IMR-90 (cell line): ENCODE results near the gene BRD1. TPM values are rescaled to one million over a fixed set of nuclear protein-coding genes. Genes with fewer than 3 reads are reported as not detected.

ENCODE experiments used
- ATAC-seq: fragments of 200-7000 bp; cut with Tn5 transposase; 2 replicates; pipeline ENCODE4 v1.9.1; 2020; ENCODE audit warnings: low read depth, mild to moderate bottlenecking, moderate library complexity
- BruUV-seq: library from RNA; stranded (reverse); fragments of 400-500 nt; replicated peaks from 2 replicates; lab custom pipeline; 2021; lab: Mats Ljungman, UMichigan
- CTCF ChIA-PET: fragments of 300-600 bp; formaldehyde crosslinking; extraction: SDS; loops from one replicate; lab custom pipeline; 2021; ENCODE audit warnings: antibody characterized with exemption; lab: Yijun Ruan, JAX
- POLR2A ChIA-PET: fragments of 300-600 bp; sonication (Branson Sonifier 250); formaldehyde crosslinking; loops from one replicate; lab custom pipeline; 2022; ENCODE audit warnings: antibody characterized with exemption; ENCODE audit not compliant: unreplicated experiment; lab: Charles Lee
- DNase-seq: peaks from one replicate; pipeline ENCODE4 v3.0.0; 2013
- H2AFZ ChIP-seq: replicated peaks from 2 replicates; pipeline ENCODE3; 2013; ENCODE audit warnings: low read length, mild to moderate bottlenecking; ENCODE audit not compliant: poor library complexity
- H2AK5ac ChIP-seq: 2 replicates; pipeline ENCODE4 v1.6.1; 2013; ENCODE audit warnings: low read depth, low read length, inconsistent platforms
- H2AK9ac ChIP-seq: replicated peaks from 2 replicates; pipeline ENCODE3; 2013; ENCODE audit warnings: mild to moderate bottlenecking, low read depth, low read length, moderate library complexity; ENCODE audit not compliant: poor library complexity
- H2BK120ac ChIP-seq: 2 replicates; pipeline ENCODE4 v1.6.1; 2013; ENCODE audit warnings: low read depth, low read length, inconsistent platforms
- H2BK15ac ChIP-seq: 3 replicates; pipeline ENCODE4 v1.6.1; 2013; ENCODE audit warnings: low read depth, low read length, inconsistent platforms
- H2BK20ac ChIP-seq: 2 replicates; pipeline ENCODE4 v1.6.1; 2013; ENCODE audit warnings: low read depth, mild to moderate bottlenecking, inconsistent platforms, low read length, moderate library complexity
- H2BK5ac ChIP-seq: 2 replicates; pipeline ENCODE4 v1.6.1; 2013; ENCODE audit warnings: mild to moderate bottlenecking, low read depth, low read length, inconsistent platforms; ENCODE audit not compliant: poor library complexity, severe bottlenecking
- H3K14ac ChIP-seq: replicated peaks from 2 replicates; pipeline ENCODE4 v1.6.1; 2013; ENCODE audit warnings: low read depth, low read length, inconsistent platforms
- H3K18ac ChIP-seq: 2 replicates; pipeline ENCODE4 v1.6.1; 2013; ENCODE audit warnings: low read depth, low read length, control low read depth
- H3K23ac ChIP-seq: 2 replicates; pipeline ENCODE4 v1.6.1; 2013; ENCODE audit warnings: low read depth, low read length, inconsistent platforms
- H3K27ac ChIP-seq: 2 replicates; pipeline ENCODE4 v1.5.1; 2013; ENCODE audit warnings: mild to moderate bottlenecking, control low read depth, low read length; ENCODE audit not compliant: insufficient read depth
- H3K27me3 ChIP-seq: 2 replicates; pipeline ENCODE4 v1.6.1; 2013; ENCODE audit warnings: low read length; ENCODE audit not compliant: control insufficient read depth, insufficient read depth
- H3K36me3 ChIP-seq: 2 replicates; pipeline ENCODE4 v1.6.1; 2013; ENCODE audit warnings: low read length, mixed read lengths; ENCODE audit not compliant: control insufficient read depth, insufficient read depth
- H3K4ac ChIP-seq: 2 replicates; pipeline ENCODE4 v1.6.1; 2013; ENCODE audit warnings: low read depth, low read length, inconsistent platforms
- H3K4me1 ChIP-seq: 2 replicates; pipeline ENCODE4 v1.6.1; 2013; ENCODE audit warnings: low read length, mixed read lengths; ENCODE audit not compliant: control insufficient read depth, insufficient read depth
- H3K4me2 ChIP-seq: 2 replicates; pipeline ENCODE4 v1.6.1; 2013; ENCODE audit warnings: low read depth, mild to moderate bottlenecking, control low read depth, low read length, moderate library complexity
- H3K4me3 ChIP-seq: 2 replicates; pipeline ENCODE4 v1.5.1; 2013; ENCODE audit warnings: low read depth, mild to moderate bottlenecking, control low read depth, low read length, moderate library complexity; ENCODE audit not compliant: insufficient read depth
- H3K56ac ChIP-seq: 2 replicates; pipeline ENCODE4 v1.6.1; 2013; ENCODE audit warnings: low read length, inconsistent platforms; ENCODE audit not compliant: insufficient read depth; ENCODE audit errors: extremely low read depth
- H3K79me1 ChIP-seq, 2 experiments: 2 replicates each; pipeline ENCODE4 v1.6.1; 2013; ENCODE audit warnings: low read length in 2 of 2, inconsistent platforms in 1 of 2, low read depth in 1 of 2
- H3K9ac ChIP-seq: 2 replicates; pipeline ENCODE4 v1.6.1; 2013; ENCODE audit warnings: low read depth, low read length, control low read depth
- H3K9me1 ChIP-seq: 2 replicates; pipeline ENCODE4 v1.6.1; 2013; ENCODE audit warnings: low read length, inconsistent platforms; ENCODE audit not compliant: insufficient read depth
- H3K9me3 ChIP-seq: 2 replicates; pipeline ENCODE4 v1.6.1; 2013; ENCODE audit warnings: low read length; ENCODE audit not compliant: control insufficient read depth, insufficient read depth
- H4K20me1 ChIP-seq: 2 replicates; pipeline ENCODE4 v1.6.1; 2013; ENCODE audit warnings: low read length, inconsistent platforms; ENCODE audit not compliant: insufficient read depth
- H4K5ac ChIP-seq: 2 replicates; pipeline ENCODE4 v1.6.1; 2013; ENCODE audit warnings: mild to moderate bottlenecking, low read depth, low read length, control low read depth
- H4K8ac ChIP-seq, 2 experiments: 2 replicates each; pipeline ENCODE4 v1.6.1; 2013; ENCODE audit warnings: low read depth in 2 of 2, low read length in 2 of 2, control low read depth in 1 of 2, inconsistent platforms in 1 of 2
- H4K91ac ChIP-seq: 2 replicates; pipeline ENCODE4 v1.6.1; 2013; ENCODE audit warnings: low read depth, low read length, inconsistent platforms; ENCODE audit not compliant: insufficient read depth
- MAFK ChIP-seq: IDR thresholded peaks from 2 replicates; pipeline ENCODE4 v1.6.1; 2012; ENCODE audit warnings: low read depth, low read length, improper control_type of control experiment
- RCOR1 ChIP-seq: IDR thresholded peaks from 2 replicates; pipeline ENCODE4 v1.6.1; 2012; ENCODE audit warnings: mild to moderate bottlenecking, low read length, improper control_type of control experiment; ENCODE audit not compliant: insufficient replicate concordance
- WGBS, 2 experiments: methylation state at CpG; one replicate each; pipeline versions ENCODE4 v1.1.5 to v1.1.7; 2013; ENCODE audit warnings: missing lambda C conversion rate in 2 of 2; ENCODE audit not compliant: insufficient read length in 1 of 2; ENCODE audit errors: extremely low coverage in 2 of 2; 5-methylcytosine and 5-hydroxymethylcytosine counted together
- dilution Hi-C: fragments of 300-500 bp; cut with HindIII; formaldehyde crosslinking; loops from one replicate; pipeline ENCODE4 v1.14.3; 2018; ENCODE audit warnings: low sequenced_read_pairs; ENCODE audit not compliant: unreplicated experiment
- in situ Hi-C: fragments of 300-500 bp; cut with MboI; formaldehyde crosslinking; loops from 3 replicates; pipeline ENCODE4 v1.14.3; 2019; ENCODE audit warnings: low sequenced_read_pairs, inconsistent platforms, mixed read lengths
- intact Hi-C: fragments of 100-400 bp; cut with micrococcal nuclease; formaldehyde crosslinking; loops from 2 replicates; pipeline ENCODE4 v1.10.0; 2022
- polyA plus RNA-seq, 3 experiments: library from polyadenylated mRNA; depleted of rRNA; stranded (reverse); fragments of >200 nt; gene quantifications; 2 replicates each; pipeline ENCODE4 v1.2.3, GENCODE V29; 2012; ENCODE audit warnings: low replicate concordance in 1 of 3
- total RNA-seq: library from RNA; depleted of rRNA; stranded (reverse); fragments of >200 nt; gene quantifications from 2 replicates; pipeline ENCODE4 v1.2.3, GENCODE V29; 2012

BRD1 gene
- total and polyA plus RNA-seq, 2 of the 4 experiments (the other 2 are of a cell fraction) = 10.0 to 10.6 TPM

GRCh38 chr22:49862496-49862776 is 34.8 kb upstream of the BRD1 start:
- no peak overlapping the region for H3K4ac ChIP-seq
- H3K27ac ChIP-seq = no peak overlapping the region
- TF ChIP-seq RCOR1 = no peak
- TF ChIP-seq MAFK = no peak
- H3K9me3 ChIP-seq = peaks cover 17% of the 10 kb centered on the region
- peaks cover 78% of the 10 kb centered on the region for H4K20me1 ChIP-seq
- in situ Hi-C loops (loop anchor here (10.0 kb wide), 1 partner anchor 52 kb away; the partner anchor contains the start of genes ALG12 and CRELD2), intact Hi-C loops (no loop called here), dilution Hi-C loops (no loop called here)
- no peak overlapping the region for H2BK15ac ChIP-seq
- H3K9ac ChIP-seq = no peak overlapping the region
- no peak overlapping the region for H2BK20ac ChIP-seq
- H2BK5ac ChIP-seq = no peak overlapping the region
- ATAC-seq = peak; percentile 32; the same call in 1 of the 2 replicates
- no peaks in the 10 kb centered on the region for H3K4me1 ChIP-seq
- no peak overlapping the region for H4K8ac ChIP-seq
- H2AK9ac ChIP-seq = no peak overlapping the region
- peaks cover 20 to 62% of the 10 kb centered on the region in 2 experiments for H3K79me1 ChIP-seq
- H2BK120ac ChIP-seq = no peak overlapping the region
- H3K56ac ChIP-seq = no peak overlapping the region
- BruUV-seq = no TSS peak
- peaks cover 8% of the 10 kb centered on the region for H3K36me3 ChIP-seq
- H2AK5ac ChIP-seq = no peak overlapping the region
- H3K18ac ChIP-seq = no peak overlapping the region
- no peaks in the 10 kb centered on the region for H3K27me3 ChIP-seq
- no peak overlapping the region for H3K4me2 ChIP-seq
- no peak overlapping the region for H4K91ac ChIP-seq
- no peak for DNase-seq
- ChIA-PET CTCF (no interaction called here), POLR2A (no interaction called here)
- no CpG with 5 or more reads among the region's 5 CpGs for WGBS, 2 experiments
- H3K4me3 ChIP-seq = no peak overlapping the region
- H3K14ac ChIP-seq = no peak overlapping the region
- peaks cover 9% of the 10 kb centered on the region; the same call in 1 of the 2 replicates for H3K9me1 ChIP-seq
- no peak overlapping the region for H3K23ac ChIP-seq
- H4K5ac ChIP-seq = no peak overlapping the region
- H2AFZ ChIP-seq = no peak overlapping the region
